DMS79 (cell line): Measurements from ENCODE around the gene TRMT1.

ENCODE experiments used
- DNase-seq: peaks from one replicate; lab custom pipeline; 2025; lab: John Stamatoyannopoulos, UW

The TRMT1 gene

DNA sequence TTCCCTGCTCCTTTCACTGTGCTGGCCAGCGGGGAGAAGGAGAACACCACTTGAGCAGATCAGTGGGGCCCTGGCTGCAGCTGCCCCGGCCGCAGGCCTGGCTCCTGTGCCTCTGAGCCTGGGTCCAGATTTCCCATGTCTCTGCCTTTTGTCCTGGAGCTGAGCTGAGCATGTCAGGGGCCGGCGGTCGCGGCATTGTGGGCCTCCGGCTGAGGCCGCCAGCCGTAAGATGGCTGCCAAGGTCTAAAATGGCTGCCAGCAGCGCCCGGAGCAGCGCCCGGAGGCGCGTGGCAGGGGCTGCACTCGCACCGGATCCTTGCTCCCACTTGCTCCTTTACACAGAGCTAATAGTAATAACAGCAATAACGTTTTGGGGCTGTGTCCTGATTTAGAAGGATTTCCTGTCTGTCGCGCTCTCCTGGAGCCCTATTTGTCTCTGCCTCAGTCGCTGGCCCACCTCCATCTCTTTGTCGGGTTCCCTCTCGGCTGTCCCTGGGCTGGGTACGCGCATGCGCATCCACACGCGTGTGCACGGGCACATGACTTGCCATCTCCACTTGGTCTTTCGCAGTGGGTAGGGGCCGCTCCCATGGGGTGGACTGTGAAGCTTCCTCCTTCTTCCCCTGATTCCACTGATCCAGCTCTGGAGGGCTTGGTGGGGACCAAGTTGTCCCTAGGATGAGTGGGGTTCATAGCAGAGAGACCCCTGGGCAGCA is 46.0 kb downstream of the TRMT1 start:
- DNase-seq = no peak

DNA sequence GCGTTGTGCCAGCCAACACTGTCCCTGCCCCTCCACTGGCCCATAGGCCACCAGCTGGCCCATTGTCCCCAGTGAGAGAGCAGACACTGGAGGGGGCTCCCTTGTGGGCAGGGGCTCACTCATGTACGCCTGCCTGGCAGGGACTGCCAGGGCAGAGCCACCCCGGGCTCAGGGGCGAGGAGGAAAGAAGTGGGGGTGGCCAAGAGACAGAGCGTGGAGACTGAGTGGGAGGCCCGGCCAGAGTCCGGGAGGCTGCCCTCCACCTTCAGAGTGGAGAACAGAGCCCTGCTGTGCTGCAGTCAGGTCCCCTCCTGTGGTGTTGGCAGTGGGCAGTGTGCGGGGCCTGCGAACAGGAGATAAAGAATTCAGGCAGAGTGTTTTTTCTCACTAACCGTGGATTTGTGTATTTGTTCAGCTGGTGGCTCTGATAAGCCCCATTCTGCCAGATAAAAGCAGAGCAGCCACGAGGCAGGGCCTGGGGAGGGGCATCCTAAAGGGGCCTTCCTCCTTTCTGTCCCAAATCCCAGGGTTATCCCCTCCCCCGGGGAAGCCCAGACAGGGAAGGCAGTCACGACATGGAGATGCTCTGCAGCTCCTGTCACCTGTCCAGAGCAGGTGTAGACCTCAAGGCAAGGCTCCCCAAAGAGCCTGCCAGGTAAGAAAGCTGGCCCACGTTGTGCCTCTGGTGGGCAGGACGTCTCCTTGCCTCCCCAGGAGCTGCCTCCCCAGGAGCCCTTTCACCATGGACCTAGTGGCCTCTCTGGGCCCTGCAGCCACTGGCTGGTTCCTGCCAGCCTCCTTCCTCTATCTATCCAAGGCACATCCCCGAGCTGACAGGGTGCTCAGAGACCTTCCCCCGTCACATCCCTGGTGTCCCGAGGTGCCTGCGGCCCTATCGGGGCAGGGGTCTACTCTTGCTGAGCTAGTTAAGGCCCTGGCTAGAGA is 46.9 kb downstream of the TRMT1 start:
- DNase-seq = no peak

DNA sequence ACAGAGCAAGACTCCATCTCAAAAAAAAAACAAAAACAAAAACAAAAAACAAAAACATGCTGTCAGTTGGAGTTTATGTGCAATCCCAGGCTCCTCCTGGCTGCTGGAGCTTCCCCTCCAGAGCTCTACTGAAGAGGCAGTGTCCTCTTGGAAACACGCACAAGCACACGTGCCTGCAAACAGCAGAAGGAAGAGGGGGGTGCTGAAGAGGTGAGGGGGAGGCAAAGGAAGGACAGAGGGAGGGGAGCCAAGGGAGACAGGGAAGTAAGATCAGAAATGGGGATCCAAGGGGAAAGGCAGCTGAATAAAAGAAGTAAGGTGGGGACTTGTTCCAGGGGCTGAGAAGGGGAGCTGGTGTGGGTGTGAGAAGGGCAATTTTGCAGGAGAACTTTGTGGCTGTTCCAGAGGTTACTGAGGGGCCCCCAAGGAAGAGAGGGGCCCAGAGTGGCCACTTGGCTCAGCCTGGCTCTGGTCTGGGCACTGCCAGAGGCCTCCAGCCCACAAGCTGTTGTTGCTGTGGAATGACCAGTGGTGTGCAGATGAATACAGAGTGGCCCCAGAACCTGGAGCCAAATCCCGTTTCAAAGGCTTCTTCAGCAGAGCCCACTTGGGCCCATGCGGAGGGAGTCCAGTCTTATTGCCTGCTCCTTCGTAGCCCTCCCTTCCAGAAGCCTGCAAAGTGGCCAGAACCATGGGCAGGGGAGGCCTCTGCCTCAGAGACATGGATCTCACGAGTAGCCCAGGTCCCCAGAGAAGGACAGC is 48.3 kb downstream of the TRMT1 start:
- DNase-seq = no peak

DNA sequence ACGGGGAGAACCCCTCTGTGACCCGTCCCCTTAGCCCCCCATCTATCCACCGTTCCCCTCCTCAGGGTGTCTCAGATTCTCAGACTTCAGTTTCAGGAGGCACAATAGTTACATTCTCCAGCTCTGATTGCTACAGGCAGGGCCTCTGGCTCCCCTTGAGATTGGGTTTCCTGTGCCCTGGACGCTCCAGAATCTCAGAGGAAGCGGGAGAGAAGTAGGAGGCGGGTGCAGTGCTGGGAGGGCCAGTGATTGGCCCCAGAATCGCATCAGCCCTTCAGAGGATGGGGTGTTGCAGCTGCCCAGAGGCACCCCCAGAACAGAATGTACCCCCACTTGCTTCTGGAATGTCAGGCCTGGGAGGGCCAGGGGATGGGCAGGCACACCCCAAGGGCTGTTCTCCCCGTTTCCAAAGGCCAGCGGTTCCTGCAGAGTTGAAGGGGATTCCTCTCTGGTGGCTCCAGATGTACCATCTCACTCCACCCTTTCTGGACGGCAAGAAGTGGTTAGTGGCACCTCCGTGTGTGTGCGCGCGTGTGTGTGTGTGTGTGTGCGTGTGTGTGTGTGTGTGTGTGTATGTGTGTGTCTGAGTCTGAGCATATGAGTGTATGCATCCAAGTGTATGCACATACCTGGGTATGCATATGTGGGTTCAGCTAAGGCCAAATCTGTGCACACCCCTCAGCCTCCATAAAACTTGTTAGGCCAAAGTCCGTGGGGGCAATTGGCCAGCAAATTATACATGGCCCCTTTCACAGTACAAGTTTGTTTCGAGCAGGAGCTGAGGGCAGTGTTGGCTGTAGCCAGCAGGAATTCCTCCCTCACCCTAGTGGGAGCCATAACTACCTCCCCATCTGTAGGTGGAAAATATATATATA is 49.4 kb downstream of the TRMT1 start:
- no peak for DNase-seq

DNA sequence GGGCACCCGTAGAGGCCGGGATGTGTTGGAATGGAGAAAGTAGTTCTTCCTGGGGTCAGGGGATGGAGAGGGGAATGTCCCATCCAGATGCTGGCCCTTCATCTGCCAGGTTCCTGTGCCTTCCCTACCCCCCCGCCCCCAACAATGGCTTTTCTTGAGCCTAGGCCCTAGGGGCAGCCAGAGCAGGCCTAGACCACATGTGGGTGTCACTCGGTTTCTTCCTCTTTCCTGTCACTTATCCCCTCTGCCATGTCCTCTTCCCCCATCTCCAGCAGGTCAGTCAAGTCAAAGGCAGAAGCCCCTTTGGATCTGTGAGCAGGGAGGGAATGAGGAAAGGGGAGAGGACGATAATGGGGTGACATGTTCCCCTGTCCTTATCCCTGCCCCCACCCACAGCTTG is 50.3 kb downstream of the TRMT1 start:
- DNase-seq = no peak

DNA sequence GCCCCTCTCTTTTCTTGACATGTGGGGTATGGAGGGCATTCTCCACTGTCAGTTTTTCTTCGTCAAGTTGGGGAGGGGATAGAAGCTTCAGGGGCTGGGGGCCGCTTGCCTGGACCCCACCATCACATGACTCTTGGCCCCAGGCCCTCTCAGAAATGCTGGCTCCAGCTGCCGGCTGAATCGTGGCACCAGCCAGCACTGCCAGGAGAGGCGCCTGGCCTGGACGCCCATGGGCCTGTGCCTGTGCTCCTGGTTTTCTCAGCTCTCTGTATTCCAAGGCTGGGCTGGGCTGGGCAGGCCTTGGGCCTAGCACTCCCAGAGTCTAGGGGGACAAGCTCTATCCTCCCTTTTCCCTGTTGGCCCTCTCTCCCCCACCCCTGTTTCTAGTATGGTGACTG is 52.4 kb downstream of the TRMT1 start:
- DNase-seq = no peak

DNA sequence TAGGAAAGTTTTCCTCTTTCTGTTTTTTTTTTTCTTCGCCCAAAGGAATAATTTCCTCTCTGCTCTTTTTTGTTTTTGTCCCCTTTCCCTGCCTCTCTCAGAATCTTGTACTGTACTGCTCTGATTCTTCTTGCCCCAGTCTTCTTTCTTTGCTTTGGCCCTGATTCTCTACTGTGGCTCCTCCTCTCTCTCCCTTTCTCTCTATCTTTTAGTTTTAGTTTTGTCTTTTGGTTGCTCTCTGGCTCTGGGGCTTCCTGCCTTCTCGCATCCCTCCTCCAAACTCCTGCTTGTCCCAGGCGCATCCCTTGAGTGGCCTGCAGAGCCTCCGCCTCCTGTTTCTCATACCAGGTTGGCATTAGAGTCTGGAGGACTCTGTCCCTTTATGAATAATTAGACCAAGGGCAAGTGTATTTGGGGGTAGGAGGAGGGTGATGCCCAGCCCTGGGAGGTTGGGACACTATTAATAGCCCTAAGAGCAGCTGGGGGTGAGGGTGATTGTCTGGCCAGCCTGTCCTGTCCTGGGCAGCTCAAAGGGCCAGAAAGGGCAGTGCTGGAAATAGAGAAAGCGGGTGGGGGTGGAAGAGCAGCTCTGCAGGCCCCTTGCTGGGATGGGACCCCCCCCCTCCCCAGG is 53.0 kb downstream of the TRMT1 start:
- DNase-seq = no peak

DNA sequence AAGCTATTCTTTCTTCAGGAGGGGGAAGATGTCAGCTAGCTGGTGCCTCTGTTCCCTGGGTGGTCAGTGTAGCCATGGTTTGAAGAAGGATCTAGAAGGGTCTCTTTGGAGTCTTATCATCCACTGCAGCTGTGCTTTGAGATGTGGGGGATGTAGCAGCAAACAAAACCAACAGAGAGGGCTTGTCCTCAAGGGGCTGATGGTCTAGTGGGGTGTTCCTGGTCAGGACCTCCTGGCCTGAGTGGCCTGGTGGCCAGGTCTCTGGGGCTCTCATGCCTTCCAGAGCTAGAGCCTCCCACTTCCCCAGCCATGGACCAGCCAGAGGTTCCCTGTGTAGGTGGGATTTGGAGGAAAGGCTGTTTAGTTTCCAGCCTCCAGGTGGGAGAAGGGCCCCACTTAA is 54.2 kb downstream of the TRMT1 start:
- no peak for DNase-seq

DNA sequence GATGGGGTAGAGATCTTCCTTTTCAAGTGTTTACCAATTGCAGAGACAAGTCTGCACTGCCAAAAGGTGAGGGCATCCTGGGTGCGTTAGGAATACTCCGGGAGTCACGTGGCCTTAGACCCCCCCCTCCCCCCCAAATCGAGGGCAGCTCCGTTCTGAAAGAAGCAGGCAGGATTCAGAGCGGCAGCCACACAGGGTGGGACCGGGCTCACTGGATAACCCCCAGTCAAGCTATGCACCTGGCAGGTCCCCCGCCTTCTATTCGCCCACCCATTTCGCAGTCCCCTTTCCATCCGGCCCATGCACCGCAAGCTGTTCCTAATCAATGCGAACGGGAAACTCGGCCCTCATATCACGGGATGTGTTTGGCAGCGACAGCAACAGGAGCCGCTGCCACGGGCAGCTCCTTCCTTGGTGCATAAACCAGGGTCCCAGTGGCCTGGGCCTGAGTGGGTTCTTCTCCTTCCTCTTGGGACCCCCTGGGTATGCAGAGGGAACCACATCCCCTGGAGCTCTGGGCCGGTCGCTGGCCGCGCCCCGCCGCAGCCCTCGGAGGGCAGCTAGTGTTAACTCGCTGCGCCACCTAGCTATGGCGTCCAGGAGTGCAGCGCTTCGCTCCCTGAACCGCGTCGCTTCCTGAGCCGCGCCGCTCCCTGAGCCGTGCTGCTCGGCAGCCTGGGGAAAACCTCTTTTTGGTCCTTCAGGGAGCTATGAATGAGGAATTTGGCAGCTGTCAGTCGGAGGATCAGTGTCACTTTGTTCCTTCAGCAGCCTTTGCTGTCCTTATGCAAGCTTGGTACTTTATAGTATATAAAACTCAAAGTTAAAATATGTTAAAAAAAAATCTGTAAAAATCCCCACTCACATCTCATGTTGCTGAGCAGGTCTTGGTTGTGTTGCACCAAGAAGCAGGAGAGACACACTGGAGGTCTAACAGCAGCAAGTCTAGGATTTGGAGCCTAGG is 55.3 kb downstream of the TRMT1 start:
- peak; percentile 44 for DNase-seq

DNA sequence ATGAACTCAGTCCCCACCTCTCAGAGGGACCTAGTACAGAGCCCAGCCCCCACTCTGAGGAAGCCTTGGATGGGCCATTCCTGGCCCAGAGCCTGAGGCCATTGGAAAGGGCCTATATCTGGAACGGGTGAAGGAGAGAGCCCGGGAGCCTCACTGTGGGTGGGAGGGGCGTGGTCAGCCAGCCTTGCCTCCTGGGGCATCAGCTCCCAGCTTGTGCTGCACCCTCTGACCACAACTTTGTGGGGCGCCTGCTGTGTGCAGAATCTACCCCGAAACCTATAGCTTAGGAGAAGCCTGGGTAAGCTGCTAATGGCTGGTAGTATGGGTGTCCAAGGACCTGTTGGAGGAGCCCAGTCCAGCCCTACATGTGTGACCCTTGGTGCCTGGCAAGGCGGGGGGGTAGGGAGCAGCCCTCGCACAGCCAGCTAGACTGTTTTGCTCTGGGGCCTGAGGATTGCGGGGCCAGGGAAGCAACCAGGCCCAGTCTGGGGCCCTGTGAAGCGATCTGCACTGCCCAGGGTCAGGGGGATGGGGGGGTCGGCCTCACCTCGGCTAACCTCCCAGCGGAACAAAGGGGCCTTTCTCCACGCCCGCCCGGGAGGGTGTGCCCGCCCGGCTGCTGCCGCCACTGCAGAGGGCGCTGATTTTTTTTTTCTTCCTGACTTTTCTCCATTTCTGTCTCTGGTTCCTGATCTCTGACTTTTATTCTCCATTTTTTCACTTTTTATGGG is 56.1 kb downstream of the TRMT1 start:
- no peak for DNase-seq

DNA sequence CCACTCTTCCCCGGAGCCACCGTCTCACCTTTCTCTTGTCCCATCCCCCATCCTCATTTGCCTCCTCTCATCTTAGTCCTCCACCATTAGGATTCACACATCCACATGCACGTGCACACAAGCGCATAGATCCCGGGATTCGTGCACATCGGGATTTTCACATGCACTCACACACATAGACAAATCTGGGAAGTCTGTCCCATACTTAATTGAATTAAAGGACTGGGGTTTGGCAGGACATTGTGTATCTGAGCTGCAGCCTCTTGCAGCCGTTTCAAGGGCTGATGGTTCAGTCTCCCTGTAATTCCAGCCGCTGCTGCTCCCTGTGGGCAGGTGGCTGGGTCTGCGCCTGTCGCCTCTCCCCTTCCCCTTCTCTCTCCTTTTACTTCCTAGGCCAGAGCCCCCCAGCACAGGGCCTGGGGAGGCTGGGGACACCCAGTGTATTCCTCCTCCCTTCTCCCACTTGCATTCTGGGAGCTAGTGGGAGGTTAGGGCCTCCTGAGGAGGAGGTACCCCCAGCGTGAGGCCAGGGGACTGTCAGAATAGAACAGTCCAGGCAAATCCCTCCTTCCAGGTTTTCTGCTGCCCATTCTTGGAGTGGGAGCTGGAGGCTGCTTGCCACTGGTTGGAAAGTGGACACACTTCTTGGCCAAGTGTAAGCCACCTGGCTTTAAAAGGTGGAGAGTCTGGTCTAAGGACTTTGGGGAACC is 57.4 kb downstream of the TRMT1 start:
- DNase-seq = no peak

DNA sequence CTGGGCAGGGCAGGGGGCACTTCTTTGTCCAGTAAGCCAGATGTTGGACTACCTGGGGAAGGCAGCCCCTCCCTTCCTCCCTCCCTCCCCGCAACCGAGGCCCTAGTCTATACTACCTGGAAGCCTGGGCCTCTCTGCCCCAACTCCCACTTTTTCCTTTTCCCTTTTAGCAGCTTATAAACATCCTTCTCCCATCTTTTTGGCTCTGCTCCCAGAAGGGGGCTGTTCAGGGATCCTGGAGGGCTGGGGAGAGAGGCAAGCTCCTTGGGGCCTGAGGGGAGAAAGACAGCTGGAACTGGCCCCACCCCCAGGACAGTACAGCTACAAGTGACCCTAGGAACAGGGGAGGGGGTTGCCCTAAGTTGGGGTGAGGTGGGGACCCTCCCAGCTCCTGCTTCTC is 58.8 kb downstream of the TRMT1 start:
- DNase-seq = peak; percentile 67

DNA sequence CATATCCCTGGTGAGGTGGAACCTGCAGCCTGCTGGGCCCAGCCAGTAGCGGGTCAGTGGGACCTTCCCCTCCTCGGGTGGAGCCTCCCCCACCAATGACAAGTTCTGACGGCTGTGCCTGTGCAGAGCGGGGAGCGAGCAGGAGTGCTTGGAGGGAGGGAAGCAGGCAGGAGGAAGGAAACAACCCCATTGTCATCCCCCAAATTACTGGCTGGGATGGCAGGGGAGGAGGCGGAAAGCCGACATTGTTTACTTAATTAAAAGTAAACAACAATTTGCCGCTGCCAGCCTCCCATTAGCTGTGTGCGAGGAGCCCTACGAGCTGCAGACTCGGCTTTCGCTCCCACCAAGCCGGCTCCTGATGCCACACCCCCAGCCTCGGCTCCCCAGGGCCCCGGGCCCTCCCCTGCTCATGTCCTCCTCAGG is 59.4 kb downstream of the TRMT1 start:
- DNase-seq = peak; percentile 34

DNA sequence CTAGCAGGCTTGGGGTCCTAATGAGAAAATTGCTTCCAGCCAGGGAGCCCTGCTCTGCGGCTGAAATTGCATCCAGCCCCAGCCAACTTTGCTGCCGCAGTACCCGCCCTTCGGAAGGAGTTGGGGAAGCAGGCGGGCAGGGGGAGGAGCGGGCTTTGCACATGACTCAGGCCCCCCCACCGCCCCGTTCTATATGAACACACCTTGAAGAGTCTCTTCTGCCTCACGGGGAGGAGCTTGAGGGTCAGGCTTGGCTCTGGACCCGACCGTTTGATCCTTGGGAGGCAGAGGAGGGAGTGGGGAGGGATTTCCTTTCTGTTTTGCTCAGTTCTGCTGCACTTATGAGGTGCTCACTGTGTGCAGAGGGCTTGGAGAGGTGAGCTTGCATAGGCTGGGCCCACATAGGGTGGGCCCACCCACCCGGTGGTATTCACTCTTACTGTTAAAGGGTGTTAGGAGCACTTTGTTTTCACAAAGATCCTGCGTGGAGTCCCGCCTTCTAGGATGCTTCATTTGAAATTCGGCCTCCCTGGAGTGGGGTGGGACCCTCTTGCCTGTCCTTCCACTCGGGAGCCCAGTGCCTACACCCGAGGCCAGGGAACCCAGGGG is 60.4 kb downstream of the TRMT1 start:
- DNase-seq = peak; percentile 96

DNA sequence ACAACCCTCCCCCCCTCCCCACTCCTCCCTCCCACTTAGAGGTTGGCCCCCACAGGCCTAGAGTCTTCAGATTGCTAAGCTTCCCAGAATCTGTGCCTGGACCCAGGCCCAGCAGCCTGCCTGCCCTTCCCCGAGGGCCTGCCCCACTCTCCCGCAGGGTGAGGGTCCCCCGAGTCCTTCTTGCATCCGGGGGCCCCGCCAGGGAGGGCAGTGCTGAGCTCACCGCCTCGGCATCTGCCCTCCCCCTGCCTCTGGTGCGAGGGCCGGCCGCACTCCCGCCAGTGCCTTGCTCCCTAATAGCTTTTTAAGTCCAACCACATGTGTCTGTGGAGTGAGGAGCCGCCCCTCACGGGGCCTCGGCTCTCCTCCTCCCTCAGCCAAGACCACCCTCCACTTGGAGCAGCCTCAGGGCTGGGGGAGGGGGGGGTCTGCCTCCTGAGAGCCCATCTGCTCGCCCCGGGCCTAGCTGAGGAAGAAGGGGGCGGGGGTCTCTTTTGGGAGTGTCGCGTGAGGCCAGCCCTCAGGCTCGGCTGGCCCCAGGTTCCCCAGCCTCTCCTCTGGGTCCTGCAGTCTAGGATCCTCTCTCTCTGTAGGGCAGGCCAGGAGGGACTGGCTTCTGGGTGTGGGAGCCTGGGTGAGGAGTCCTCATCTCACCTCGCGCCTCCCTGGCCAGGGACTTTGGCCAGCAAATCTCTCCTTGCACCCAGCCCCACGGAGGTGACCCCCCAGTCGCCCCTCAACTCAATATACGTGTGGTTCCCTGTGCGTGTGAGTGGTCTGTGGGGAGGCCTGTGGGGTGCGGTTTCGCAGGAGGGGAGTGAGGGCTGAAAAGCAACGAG is 61.1 kb downstream of the TRMT1 start:
- peak; percentile 24 for DNase-seq
